GM21367 (cell line): ENCODE measurements around the gene NFIX.

Experiments used
- ATAC-seq: cut with Tn5 transposase; IDR thresholded peaks from one replicate; pipeline ENCODE4 v1.9.1; 2021; ENCODE audit not compliant: unreplicated experiment

The NFIX gene

GRCh38 chr19:13033819-13034611 is 38.7 kb downstream of the NFIX start:
- ATAC-seq, result no peak

GRCh38 chr19:13034636-13035035 is 39.4 kb downstream of the NFIX start:
- ATAC-seq, result no peak

- no peak for ATAC-seq
These were observed 40.6 kb downstream of the NFIX start for GRCh38 chr19:13035820-13036365.

GRCh38 chr19:13036366-13036976 is 41.2 kb downstream of the NFIX start:
- no peak for ATAC-seq

GRCh38 chr19:13037161-13037560 is 41.9 kb downstream of the NFIX start:
- no peak for ATAC-seq

GRCh38 chr19:13037731-13038130 is 42.5 kb downstream of the NFIX start:
- no peak for ATAC-seq

- no peak for ATAC-seq
These were observed 43.3 kb downstream of the NFIX start for GRCh38 chr19:13038306-13039210.

- no peak for ATAC-seq
These were observed 44.0 kb downstream of the NFIX start for GRCh38 chr19:13039211-13039789.

GRCh38 chr19:13040232-13040947 is 45.1 kb downstream of the NFIX start:
- no peak for ATAC-seq

GRCh38 chr19:13040948-13041292 is 45.6 kb downstream of the NFIX start:
- ATAC-seq, result no peak

GRCh38 chr19:13042443-13043130 is 47.3 kb downstream of the NFIX start:
- ATAC-seq, result no peak

GRCh38 chr19:13043285-13043684 is 48.0 kb downstream of the NFIX start:
- no peak for ATAC-seq

- no peak for ATAC-seq
These were observed 49.1 kb downstream of the NFIX start for GRCh38 chr19:13044231-13044836.

- no peak for ATAC-seq
These were observed 50.5 kb downstream of the NFIX start for GRCh38 chr19:13045812-13046211.

GRCh38 chr19:13047374-13047773 is 52.1 kb downstream of the NFIX start:
- no peak for ATAC-seq

- no peak for ATAC-seq
These were observed 55.0 kb downstream of the NFIX start for GRCh38 chr19:13050274-13050673.

GRCh38 chr19:13051557-13052165 is 56.4 kb downstream of the NFIX start:
- ATAC-seq, result no peak

GRCh38 chr19:13052447-13053175 is 57.3 kb downstream of the NFIX start:
- no peak for ATAC-seq
